GM08714 (cell line): Measurements from ENCODE around the gene TMEM258.

ENCODE experiments used
- H3K4me3 ChIP-seq: fragments of 200-500 bp; sonication (Bioruptor generic); 2 replicates; pipeline ENCODE4 v1.5.1; 2014; ENCODE audit warnings: mild to moderate bottlenecking, low read length, inconsistent platforms
- ZNF274 ChIP-seq: IDR thresholded peaks from 2 replicates; pipeline ENCODE4 v1.6.1; 2012; ENCODE audit warnings: mild to moderate bottlenecking, low read depth, low read length

The TMEM258 gene

GRCh38 chr11:61830237-61831105 lies 38.1 kb upstream of the TMEM258 start:
- H3K4me3 ChIP-seq, result peak overlapping the region; percentile 79
- no peak for TF ChIP-seq ZNF274

GRCh38 chr11:61829806-61830205 lies 37.4 kb upstream of the TMEM258 start:
- H3K4me3 ChIP-seq, result peak overlapping the region; percentile 79
- TF ChIP-seq ZNF274, result no peak

DNA sequence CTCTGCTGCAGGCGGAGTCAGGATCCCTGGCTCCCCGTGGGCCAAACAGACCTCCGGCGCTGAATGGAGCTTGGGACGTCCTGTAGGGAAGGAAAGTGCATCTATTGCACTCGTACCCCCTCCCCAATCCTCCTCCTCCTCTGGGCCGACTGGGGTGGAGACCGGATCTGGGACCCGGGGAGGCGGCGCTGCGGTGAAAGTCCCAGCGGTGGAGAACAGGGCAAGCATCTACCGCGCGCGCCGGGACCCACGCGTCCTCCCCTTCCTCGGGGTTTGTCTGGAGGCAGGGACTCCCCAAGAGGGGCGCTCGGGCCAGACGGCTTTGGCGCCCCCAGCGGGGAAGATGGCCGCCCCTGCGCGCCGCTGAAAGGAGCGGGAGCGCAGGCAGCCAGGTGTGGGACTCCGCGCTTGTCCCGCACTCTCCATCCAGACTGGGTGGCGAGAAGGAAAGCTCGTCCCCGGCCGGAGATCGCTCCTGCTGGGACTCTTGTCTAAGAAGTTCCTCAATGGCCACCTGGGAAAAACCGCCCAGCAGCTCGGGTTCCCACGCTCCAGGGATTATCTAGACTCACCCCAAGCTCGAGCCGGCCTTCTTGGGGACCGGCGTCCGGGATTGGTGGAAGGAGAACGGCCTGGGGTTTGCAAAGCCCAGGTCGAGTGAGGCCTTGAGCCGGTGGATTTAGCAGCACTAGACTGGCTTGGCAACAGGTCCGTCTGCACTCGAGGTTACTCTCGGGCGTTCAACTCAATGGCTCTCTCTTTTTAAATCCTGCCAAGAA lies 36.4 kb upstream of the TMEM258 start:
- TF ChIP-seq ZNF274, result no peak
- peak overlapping the region; percentile 79 for H3K4me3 ChIP-seq

DNA sequence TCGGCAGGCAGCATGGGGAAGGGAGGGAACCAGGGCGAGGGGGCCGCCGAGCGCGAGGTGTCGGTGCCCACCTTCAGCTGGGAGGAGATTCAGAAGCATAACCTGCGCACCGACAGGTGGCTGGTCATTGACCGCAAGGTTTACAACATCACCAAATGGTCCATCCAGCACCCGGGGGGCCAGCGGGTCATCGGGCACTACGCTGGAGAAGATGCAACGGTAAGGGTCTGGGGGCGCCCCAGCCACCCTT lies 35.9 kb upstream of the TMEM258 start:
- no peak for TF ChIP-seq ZNF274
- H3K4me3 ChIP-seq, result peak overlapping the region; percentile 79

DNA sequence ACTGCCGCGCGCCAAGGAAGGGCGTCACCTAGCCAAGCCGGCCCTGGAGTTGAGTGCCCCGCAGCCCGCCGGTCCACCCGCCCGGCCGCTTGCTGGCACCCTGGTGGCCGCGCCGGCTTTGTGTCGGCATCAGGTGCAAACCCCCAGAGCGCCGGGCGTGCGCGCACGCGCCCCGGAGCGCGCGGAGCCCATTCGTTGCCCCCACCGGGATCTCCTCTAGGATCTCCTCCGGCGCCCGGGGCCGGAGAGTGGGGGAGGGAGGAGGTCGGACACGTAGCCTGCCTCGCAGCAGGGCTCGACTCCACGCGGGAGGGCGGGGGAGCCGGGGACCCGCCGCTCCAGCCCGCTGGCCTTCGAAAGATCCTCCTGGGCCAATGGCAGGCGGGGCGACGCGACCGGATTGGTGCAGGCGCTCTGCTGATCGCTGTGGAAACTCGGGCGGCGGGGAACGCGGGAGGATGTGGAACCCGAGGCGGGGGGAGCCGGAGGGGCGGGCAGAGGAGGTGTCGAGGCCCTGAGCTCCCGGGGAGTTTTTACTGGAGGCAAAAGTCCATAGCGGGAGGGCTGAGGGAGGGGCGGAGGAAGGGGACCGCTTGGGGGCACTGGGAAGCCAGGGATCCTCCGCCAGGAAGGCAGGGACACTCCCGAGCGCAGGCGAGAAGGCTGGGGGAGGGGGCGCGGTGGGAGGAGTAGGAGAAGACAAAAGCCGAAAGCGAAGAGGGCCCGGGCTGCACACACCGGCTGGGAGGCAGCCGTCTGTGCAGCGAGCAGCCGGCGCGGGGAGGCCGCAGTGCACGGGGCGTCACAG lies 35.4 kb upstream of the TMEM258 start, which contains the start of gene FADS2:
FADS2 (plus strand) TSS at position 730 of the 808 bp plus-strand sequence. CDS start 91 bp downstream, outside the sequence.
- peak within 1 kb of the TSS; percentile 79 for H3K4me3 ChIP-seq
- no peak for TF ChIP-seq ZNF274

- H3K4me3 ChIP-seq, result peak overlapping the region; percentile 59; the same call in 1 of the 2 replicates
- no peak for TF ChIP-seq ZNF274
These were observed 34.7 kb upstream of the TMEM258 start for GRCh38 chr11:61826930-61827570.

- no peak overlapping the region for H3K4me3 ChIP-seq
- TF ChIP-seq ZNF274, result no peak
These were observed 27.8 kb upstream of the TMEM258 start for GRCh38 chr11:61820174-61820573.

DNA sequence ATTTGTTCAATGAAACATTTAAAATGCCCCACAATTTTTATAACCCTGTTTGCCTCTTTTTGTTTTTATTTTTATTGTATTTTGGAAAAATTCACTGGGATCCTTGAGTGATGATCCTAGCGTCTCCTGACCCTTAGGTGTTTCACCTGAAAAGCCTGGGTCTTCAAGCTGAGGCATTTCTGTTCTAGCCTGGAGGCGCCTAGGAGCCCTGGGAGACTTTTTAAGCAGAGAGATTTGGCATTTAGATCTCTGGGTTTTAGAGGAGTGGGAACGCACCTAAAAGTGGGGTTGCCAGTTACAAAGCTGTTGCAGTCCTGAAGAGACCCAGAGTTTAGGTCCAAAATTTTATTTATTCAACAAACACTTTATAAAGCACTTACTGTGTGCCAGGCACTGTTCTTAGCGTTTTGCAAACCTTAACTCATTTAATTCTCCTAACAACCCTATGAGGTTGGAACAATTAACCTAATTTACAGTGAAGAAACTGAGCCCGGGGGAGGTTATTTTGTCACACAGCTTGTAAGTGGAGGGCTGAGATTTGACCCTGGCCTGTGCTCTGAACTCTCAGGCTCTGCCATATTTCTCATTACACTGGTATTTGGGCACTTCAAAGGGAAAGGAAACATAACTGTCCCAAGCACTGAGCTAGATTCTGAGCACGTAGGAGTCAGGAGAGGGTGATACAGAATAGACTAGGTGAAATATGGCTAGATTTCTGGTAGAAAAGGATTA lies 25.2 kb upstream of the TMEM258 start:
- H3K4me3 ChIP-seq, result peak overlapping the region; percentile 76; the same call in 1 of the 2 replicates
- no peak for TF ChIP-seq ZNF274

DNA sequence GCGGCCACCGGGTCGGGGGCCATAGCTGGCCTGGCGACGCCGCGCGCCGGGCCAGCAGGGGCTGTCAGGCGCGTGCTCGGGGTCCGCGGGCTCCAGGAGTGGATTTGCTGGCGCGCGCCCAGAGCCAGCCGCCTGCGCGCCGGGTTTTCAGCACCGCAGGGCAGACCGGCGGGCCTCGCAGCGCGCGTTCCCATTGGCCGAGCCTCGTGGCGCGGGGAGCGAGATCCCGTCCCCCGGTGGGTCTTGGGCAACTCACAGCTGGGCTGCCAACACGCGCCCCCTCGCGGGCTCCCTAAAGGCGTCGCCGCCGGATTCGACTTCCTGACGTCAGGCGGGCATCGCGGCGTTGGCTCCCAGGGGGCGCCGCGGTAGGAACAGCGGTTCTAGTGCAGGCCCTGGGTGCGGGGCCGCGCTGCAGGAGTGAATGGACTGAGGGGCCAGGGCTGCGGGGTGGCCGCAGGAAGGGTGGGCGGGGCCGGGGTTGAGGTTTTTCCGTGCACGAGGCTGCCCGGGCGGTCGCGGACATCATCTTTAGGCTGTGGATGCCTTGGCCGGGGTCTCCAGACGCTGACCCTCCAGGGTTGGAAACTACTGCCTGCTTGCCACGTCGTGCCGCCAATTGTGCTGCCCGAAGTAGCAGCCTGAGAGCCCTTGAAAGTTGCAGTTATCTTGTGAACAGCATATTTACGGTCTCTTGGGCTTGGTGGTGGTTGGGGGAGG lies 24.5 kb upstream of the TMEM258 start, which contains the start of gene FADS1:
FADS1 (minus strand) TSS at position 268 of the 720 bp plus-strand sequence; CDS start at position 194, 74 bp downstream.
- peak within 1 kb of the TSS; percentile 76 for H3K4me3 ChIP-seq
- TF ChIP-seq ZNF274, result no peak

DNA sequence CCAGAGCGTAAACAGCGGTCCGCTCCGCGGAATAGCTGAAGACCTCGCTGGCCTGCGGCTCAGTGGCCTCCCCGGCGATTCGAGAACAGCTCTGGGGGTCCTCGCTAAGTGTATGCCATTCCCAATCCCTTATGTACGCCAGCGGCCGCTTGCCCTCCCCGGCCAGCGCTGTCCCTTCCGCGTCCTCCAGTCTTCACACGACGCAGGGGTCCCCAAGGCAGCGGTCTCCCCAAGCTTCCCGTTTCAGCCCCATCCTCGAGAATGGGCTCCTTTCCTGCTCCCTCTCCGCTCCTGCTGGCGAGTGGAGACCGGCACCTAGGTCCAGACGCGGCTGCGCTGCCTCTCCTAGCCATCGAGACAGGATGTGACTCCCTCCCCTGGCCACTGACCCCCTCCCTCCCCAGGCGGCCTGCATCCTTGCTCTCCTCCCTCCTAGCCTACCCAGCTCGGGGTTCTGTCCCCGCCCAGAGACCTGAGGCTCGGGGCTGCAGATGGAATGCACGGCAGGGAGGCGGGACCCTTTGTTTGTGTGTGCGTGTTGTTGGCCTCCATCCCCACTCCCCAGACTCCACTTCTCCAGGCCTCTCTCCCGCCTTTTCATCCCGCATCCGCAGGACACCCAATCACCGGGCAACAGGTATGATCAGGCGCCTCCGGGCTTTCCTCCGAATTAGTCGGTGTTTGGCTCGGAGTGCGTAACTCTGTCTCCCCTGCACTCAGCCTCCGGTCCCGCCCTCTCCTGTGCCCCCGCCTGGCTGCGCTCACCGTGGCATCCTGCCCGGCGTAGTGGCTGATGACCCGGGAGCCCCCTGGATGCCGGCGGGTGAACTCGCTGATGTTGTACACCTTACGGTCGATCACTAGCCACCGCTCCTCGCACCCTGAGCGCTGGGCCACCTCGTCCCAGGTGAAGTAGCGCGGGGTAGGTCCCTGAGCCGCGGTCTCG lies 23.7 kb upstream of the TMEM258 start:
- TF ChIP-seq ZNF274, result no peak
- peak overlapping the region; percentile 76 for H3K4me3 ChIP-seq
